ENCODE data around the gene POP4. TPM values are rescaled to one million over a fixed set of nuclear protein-coding genes. Genes with fewer than 3 reads are reported as not detected.

The POP4 gene
- total and polyA plus RNA-seq, 2 of the 13 experiments (the other 11 are each of a cell fraction or from before 2014, with no cell fraction given): 32.2 to 84.0 TPM

GRCh38 chr19:29605653-29606419 is at the start of gene POP4 (continued):
- TF ChIP-seq HOXA9 (CRISPR knock-in tag; IDR thresholded peaks at IDR 0.05; ENCODE audit: borderline replicate concordance): peak; percentile 24; the same call in 1 of the 2 replicates
- TF ChIP-seq BRCA1 (CRISPR knock-in tag; IDR thresholded peaks at IDR 0.05): no peak
- TF ChIP-seq TAF15 (IDR thresholded peaks at IDR 0.05; ENCODE audit: low read depth, low read length, poor library complexity, severe bottlenecking): peak; percentile 67
- TF ChIP-seq PHF21A (CRISPR knock-in tag; IDR thresholded peaks at IDR 0.05): no peak
- TF ChIP-seq SRSF1 (optimal IDR thresholded peaks at IDR 0.05; ENCODE audit: low read depth, low read length): peak; percentile 74
- no peak for TF ChIP-seq ZSCAN21 (CRISPR knock-in tag; IDR thresholded peaks at IDR 0.05; ENCODE audit: borderline replicate concordance)
- no peak; the same call in 1 of the 2 replicates for TF ChIP-seq ZNF749 (CRISPR knock-in tag; IDR thresholded peaks at IDR 0.05; ENCODE audit: borderline replicate concordance)
- peak; percentile 67; the same call in 1 of the 2 replicates for TF ChIP-seq DRAP1 (CRISPR knock-in tag; IDR thresholded peaks at IDR 0.05)
- TF ChIP-seq KAT2B (IDR thresholded peaks at IDR 0.05; ENCODE audit: borderline replicate concordance, low read depth, low read length): no peak
- TF ChIP-seq SCMH1 (CRISPR knock-in tag; IDR thresholded peaks at IDR 0.05; ENCODE audit: borderline replicate concordance): no peak
- no peak for TF ChIP-seq ZNF232 (CRISPR knock-in tag; IDR thresholded peaks at IDR 0.05; ENCODE audit: borderline replicate concordance)
- TF ChIP-seq HOXA3 (CRISPR knock-in tag; IDR thresholded peaks at IDR 0.05): peak; percentile 99
- TF ChIP-seq ARID2 (CRISPR knock-in tag; IDR thresholded peaks at IDR 0.05; ENCODE audit: borderline replicate concordance): no peak
- no peak for TF ChIP-seq FOSL1 (CRISPR knock-in tag; IDR thresholded peaks at IDR 0.05; ENCODE audit: borderline replicate concordance)
- no peak; the same call in 1 of the 2 replicates for TF ChIP-seq ZNF792 (CRISPR knock-in tag; IDR thresholded peaks at IDR 0.05)
- TF ChIP-seq ZNF224 (CRISPR knock-in tag; IDR thresholded peaks at IDR 0.05): no peak
- no peak for TF ChIP-seq RFX3 (CRISPR knock-in tag; IDR thresholded peaks at IDR 0.05)
- no peak for TF ChIP-seq SNRNP70 (IDR thresholded peaks at IDR 0.05; ENCODE audit: low read depth, low read length)
- TF ChIP-seq DR1 (CRISPR knock-in tag; IDR thresholded peaks at IDR 0.05): peak; percentile 53; the same call in 1 of the 2 replicates
- 0 out of 2 replicates have a peak, but pooled peaks have one; percentile 50 for TF ChIP-seq ZNF589 (CRISPR knock-in tag; conservative IDR thresholded peaks at IDR 0.05)
- no peak for TF ChIP-seq MED8 (CRISPR knock-in tag; IDR thresholded peaks at IDR 0.05; ENCODE audit: insufficient replicate concordance)
- TF ChIP-seq ZNF710 (CRISPR knock-in tag; IDR thresholded peaks at IDR 0.05; ENCODE audit: borderline replicate concordance): no peak
- peak; percentile 76; the same call in 1 of the 2 replicates for TF ChIP-seq MEIS2 (CRISPR knock-in tag; IDR thresholded peaks at IDR 0.05)
- TF ChIP-seq HOMEZ (CRISPR knock-in tag; IDR thresholded peaks at IDR 0.05; ENCODE audit: low read depth): peak; percentile 9; the same call in 1 of the 2 replicates
- peak; percentile 55; the same call in 1 of the 2 replicates for TF ChIP-seq GZF1 (CRISPR knock-in tag; IDR thresholded peaks at IDR 0.05)
